GM19035 (cell line): ENCODE data around the gene TANC2.

Experiments used
- ATAC-seq: cut with Tn5 transposase; IDR thresholded peaks from one replicate; pipeline ENCODE4 v1.9.1; 2021; ENCODE audit not compliant: unreplicated experiment

Gene TANC2

DNA sequence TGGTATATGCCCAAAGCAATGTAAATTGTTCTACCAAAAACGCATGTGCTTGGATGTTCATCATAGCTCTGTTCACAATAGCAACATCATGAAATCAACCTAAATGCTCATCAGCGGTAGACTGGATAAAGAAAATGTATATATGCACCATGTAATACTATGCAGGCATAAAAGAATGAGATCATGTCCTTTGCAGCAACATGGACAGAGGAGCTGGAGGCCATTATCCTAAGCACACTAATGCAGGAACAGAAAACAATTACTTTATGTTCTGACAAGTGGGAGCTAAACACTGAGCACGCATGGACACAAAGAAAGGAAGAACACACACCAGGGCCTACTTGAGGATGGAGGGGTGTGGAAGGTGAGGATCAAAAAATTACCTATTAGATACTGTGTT, 33.7 kb downstream of the TANC2 start:
- ATAC-seq = no peak

DNA sequence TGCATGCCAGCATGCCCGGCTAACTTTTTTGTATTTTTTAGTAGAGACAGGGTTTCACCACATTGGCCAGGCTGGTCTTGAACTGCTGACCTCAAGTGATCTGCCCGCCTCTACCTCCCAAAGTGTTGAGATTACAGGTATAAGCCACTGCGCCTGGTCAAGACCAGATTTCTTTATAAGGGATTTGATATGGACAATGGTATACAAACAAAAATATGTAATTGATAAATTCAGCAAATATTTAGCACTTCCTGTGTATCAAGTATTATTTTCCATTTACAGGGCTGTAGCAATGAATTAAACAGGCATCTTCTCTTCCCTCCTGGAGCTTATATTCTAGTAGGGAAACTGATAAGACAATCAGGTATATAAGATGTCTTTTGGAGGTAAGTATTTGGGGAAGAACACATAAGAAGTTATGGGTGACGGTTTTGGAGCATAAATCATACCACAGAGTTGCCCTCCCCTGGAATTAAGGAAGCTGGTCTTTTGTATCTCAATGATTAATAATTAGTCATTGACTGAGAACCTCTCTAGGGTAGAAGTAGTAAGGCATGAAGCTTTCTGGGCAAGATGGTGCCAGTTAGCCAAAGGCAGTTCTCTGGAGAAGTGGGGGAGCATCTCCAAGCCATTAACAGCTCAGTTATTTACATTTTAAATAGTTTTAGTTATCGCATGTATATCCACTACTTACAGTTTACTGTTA, 35.8 kb downstream of the TANC2 start:
- no peak for ATAC-seq

DNA sequence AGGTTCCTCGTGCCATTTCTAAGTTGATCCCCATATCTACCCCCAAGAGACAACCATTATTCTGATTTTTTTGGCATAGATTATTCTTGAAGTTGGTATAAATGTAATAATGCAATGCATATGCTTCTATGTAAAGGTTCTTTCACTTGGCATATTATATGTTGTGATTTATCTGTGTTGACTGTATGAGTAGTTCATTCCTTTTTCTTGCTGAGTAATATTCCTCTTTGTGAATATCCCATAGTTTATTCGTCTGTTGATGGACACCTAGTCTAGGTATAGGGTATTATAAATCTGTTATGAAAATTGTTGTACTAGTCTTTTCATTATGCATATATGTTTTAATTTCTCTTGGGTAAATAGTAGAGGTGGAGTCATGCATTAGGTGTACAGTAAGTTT, 36.6 kb downstream of the TANC2 start:
- no peak for ATAC-seq

DNA sequence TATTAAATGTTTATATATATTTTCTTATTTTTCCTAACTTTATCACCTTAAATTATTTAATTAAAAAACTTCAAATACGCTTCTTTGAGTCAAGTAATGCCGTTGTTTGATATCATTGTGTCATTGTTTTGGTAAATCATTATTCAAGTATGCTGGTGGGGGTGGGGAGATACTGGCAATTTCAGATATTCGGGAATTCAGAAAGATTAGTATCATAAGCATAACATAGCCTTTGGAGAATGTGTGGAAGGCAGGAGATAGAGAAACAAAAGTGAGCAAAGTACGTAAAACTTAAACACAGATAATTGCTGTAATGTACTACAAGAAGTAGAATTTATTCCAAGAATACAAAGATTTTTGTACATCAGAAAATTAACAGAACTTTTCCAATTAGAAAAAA, 49.8 kb downstream of the TANC2 start:
- ATAC-seq = no peak
